ENCODE data around the gene PGBD1. TPM values are rescaled to one million over a fixed set of nuclear protein-coding genes. Genes with fewer than 3 reads are reported as not detected.
"Not testable (repeated sequence)": the region's sequence is repeated elsewhere in the genome, so short reads cannot be mapped to it uniquely, and the experiment has no call there.

PGBD1 gene
- total RNA-seq, 4 donors from 2014 or later: 2.6 to 10.9 (median 7.0) TPM

DNA sequence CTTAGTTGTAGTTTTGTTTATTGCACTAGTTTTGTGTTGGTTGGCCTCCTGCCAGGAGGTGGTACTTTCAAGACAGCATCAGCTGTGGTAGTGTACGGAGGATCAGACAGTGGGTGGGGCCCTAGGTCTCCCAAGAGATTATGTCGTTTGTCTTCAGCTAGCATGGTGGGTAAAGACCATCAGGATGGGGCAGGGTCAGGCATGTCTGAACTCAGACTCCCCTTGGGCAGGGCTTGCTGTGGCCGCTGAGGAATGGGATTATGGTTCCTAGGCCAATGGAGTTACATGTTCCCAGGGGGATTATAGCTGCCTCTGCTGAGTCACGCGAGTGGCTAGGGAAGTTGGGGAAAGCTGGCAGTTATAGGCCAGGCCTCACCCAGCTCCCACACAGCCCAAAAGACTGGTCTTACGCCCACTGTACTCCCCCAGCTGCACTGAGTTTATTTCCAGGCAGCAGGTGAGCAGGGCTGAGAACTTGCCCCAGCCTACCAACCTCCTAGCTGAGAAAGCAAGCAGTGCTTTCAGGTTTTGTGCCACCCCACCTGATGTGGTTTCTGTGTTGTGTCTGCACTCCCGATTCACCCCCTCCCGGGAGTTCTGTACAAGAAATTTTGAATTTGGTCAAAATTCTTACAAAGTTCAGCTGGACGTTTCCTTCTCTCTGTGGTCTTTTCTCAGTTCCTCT lies 29.9 kb downstream of the PGBD1 start:
- H3K9me3 ChIP-seq: no peaks in the 10 kb centered on the region
- H3K27me3 ChIP-seq: no peaks in the 10 kb centered on the region
- no peaks in the 10 kb centered on the region for H3K36me3 ChIP-seq
- DNase-seq: no peak
- no peak for TF ChIP-seq POLR2A (IDR thresholded peaks at IDR 0.05)
- TF ChIP-seq, protein P1, sequence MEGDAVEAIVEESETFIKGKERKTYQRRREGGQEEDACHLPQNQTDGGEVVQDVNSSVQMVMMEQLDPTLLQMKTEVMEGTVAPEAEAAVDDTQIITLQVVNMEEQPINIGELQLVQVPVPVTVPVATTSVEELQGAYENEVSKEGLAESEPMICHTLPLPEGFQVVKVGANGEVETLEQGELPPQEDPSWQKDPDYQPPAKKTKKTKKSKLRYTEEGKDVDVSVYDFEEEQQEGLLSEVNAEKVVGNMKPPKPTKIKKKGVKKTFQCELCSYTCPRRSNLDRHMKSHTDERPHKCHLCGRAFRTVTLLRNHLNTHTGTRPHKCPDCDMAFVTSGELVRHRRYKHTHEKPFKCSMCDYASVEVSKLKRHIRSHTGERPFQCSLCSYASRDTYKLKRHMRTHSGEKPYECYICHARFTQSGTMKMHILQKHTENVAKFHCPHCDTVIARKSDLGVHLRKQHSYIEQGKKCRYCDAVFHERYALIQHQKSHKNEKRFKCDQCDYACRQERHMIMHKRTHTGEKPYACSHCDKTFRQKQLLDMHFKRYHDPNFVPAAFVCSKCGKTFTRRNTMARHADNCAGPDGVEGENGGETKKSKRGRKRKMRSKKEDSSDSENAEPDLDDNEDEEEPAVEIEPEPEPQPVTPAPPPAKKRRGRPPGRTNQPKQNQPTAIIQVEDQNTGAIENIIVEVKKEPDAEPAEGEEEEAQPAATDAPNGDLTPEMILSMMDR (IDR thresholded peaks at IDR 0.05): no peak
- H3K4me3 ChIP-seq: no peak overlapping the region
- no peaks in the 10 kb centered on the region for H3K4me1 ChIP-seq
- intact Hi-C loops (cut with DNase I; ENCODE audit: low total_unique reads): no loop called here
- H3K27ac ChIP-seq: no peak overlapping the region

DNA sequence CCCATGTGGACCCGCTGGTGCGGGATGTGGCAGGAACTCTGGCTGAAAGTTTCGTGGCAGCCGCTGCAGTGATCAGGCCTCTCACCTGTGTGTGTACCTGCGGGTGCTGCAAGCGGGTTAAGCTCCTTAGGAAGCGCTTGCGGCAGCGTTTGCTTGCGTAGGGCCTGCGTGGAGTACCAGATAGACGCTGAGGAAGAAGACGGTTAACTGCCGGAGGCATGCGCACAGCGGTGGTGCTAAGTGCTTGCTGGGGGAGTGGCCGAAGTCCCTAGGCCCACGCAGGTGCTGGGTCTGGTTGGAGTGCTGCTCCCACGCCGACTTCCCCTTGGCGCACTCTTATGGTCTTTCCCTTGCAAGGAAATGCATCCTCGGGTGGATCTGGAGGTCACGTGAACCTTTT lies 31.6 kb downstream of the PGBD1 start:
- TF ChIP-seq POLR2A (IDR thresholded peaks at IDR 0.05): no peak
- TF ChIP-seq, protein P1 (IDR thresholded peaks at IDR 0.05): no peak
- H3K27ac ChIP-seq: no peak overlapping the region

DNA sequence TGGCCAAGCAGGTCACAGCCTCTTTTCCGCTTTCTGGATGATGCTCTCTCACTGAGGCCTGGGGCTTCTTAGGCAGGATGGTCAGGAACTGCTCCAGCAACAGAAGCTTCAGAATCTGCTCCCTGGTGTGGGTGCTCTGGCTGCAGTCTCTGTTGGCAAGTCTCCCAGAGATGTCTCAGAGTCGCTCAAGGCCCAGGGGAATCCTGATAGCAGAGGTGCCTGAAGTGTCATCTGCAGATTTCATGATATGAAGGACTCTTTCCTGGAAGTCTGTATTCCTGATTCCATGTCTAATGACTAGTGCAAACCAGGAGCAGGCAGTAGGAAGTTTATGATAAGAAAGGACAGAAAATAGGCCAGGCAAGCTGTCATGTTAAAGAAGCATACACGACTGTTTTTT lies 34.3 kb downstream of the PGBD1 start:
- no peak for DNase-seq
- no peaks in the 10 kb centered on the region for H3K36me3 ChIP-seq
- no peak for TF ChIP-seq POLR2A (IDR thresholded peaks at IDR 0.05)
- TF ChIP-seq, protein P1 (IDR thresholded peaks at IDR 0.05): no peak
- intact Hi-C loops (cut with DNase I; ENCODE audit: low total_unique reads): no loop called here
- no peak overlapping the region for H3K27ac ChIP-seq
- no peaks in the 10 kb centered on the region for H3K4me1 ChIP-seq
- no peaks in the 10 kb centered on the region for H3K9me3 ChIP-seq
- H3K27me3 ChIP-seq: no peaks in the 10 kb centered on the region
- no peak overlapping the region for H3K4me3 ChIP-seq

More for the DNA sequence above, 31.6 kb downstream of the PGBD1 start:
- Histone ChIP-seq H3K4me3 (no peak overlapping the region), H3K36me3 (no peaks in the 10 kb centered on the region), H3K27me3 (no peaks in the 10 kb centered on the region), H3K4me1 (no peaks in the 10 kb centered on the region), H3K9me3 (no peaks in the 10 kb centered on the region)
- intact Hi-C loops (cut with DNase I; ENCODE audit: low total_unique reads): no loop called here
- no peak for DNase-seq

DNA sequence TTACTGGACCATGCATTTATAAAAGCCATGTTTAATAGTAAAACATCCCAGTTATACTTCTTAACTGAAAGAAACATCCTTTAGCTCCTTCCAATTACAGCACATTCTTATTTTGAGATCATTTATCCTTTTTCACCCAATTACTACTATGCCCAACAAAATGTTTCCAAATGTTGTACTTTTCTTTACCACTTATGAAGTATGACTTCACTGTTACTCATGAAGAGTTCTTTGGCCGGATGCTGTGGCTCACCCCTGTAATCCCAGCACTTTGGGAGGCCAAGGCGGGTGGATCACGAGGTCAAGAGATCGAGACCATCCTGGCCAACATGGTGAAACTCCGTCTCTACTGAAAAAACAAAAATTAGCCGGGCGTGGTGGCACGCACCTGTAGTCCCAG lies 36.5 kb downstream of the PGBD1 start:
- H3K36me3 ChIP-seq; intact Hi-C loops (cut with DNase I; ENCODE audit: low total_unique reads); H3K27ac ChIP-seq; H3K9me3 ChIP-seq; H3K4me3 ChIP-seq; DNase-seq; H3K27me3 ChIP-seq; H3K4me1 ChIP-seq: not testable (repeated sequence)

DNA sequence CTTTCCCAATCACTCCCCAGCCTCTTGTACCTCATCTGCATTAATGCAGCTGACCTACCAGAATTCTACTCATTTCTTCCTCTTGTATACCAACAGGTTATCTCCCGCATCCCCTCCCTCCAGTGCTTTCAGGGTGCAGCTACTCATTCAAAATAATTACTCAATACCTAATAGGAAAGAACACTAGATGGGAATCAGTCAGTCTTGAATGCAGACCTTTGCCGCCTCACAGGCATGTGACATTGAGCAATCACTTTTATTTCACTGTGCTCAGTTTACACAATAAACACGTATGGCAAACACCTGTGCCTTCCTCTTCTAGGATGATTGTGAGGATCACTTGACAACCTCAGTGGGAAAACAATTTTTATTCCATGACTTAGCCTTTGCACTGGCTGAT lies 41.3 kb downstream of the PGBD1 start:
- Histone ChIP-seq H3K4me3 (no peak overlapping the region), H3K27me3 (no peaks in the 10 kb centered on the region), H3K36me3 (no peaks in the 10 kb centered on the region), H3K4me1 (no peaks in the 10 kb centered on the region), H3K27ac (no peak overlapping the region), H3K9me3 (peaks cover 4 to 20% of the 10 kb centered on the region in 2 donors)
- intact Hi-C loops (cut with DNase I; ENCODE audit: low total_unique reads): loop anchor here (10.0 kb wide), 1 partner anchor 48 kb away; no protein-coding TSS in a partner anchor
- no peak for DNase-seq
- TF ChIP-seq, protein P1 (IDR thresholded peaks at IDR 0.05): no peak
- no peak for TF ChIP-seq POLR2A (IDR thresholded peaks at IDR 0.05)
